Right atrium auricular region (tissue), 2 donors: ENCODE results near the gene NOS1AP. TPM values are rescaled to one million over a fixed set of nuclear protein-coding genes. Genes with fewer than 3 reads are reported as not detected.

ENCODE experiments used
- DNase-seq: peaks from one replicate; pipeline ENCODE4 v3.0.0-alpha.2; 2019; ENCODE audit warnings: low spot score
- H3K27ac ChIP-seq, 2 donors: fragments of 200-600 bp; sonication (generic); 1 replicate in 1 of 2; 2 replicates in 1 of 2; pipeline ENCODE4 v1.5.1; 2016 to 2019
- H3K27me3 ChIP-seq, 2 donors: fragments of 200-600 bp; sonication (generic); one replicate each; pipeline versions ENCODE4 v1.5.1 to v1.6.0; 2017 to 2019
- H3K36me3 ChIP-seq: fragments of 200-600 bp; sonication (generic); one replicate; pipeline ENCODE4 v1.5.1; 2016
- H3K4me1 ChIP-seq, 2 donors: fragments of 200-600 bp; sonication (generic); one replicate each; pipeline versions ENCODE4 v1.5.1 to v1.6.0; 2017 to 2019
- H3K4me3 ChIP-seq, 2 donors: fragments of 200-600 bp; sonication (generic); 1 replicate in 1 of 2; 2 replicates in 1 of 2; pipeline ENCODE4 v1.5.1; 2017 to 2019; ENCODE audit warnings: mild to moderate bottlenecking in 1 of 2, moderate library complexity in 1 of 2
- H3K9me3 ChIP-seq, 2 donors: fragments of 200-600 bp; sonication (generic); one replicate each; pipeline ENCODE4 v1.5.1; 2019
- total RNA-seq, 2 donors: library from RNA; depleted of rRNA; stranded (reverse); fragments of >200 nt; gene quantifications; one replicate each; pipeline ENCODE4 v1.1.0, GENCODE V29; 2016
- TF ChIP-seq, protein P1 (sequence below), 2 donors: fragments of 200-600 bp; sonication (generic); IDR thresholded peaks; one replicate each; pipeline ENCODE4 v1.5.1; 2019; ENCODE audit warnings: antibody characterized with exemption in 2 of 2

NOS1AP gene
- total RNA-seq, 2 donors from 2014 or later = 2.2 to 2.4 TPM

DNA sequence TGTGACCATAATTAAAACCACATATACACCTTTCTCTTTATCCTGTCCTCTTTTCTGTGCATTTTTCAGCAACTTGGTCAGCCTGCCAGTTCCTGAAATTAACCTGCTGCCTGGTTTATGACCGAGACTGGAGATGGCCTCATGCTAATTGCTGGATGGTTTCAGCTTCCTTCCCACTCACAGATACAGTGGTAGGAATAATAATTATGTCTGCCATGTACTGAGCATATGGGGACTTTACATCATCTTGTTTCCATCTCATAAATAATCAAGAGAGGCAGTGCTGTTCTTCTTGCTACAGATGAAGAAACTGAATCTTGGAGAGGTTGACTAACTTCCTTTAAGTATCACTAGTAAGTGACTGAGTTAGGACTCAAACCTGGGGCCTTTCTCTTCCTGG is 148.2 kb downstream of the NOS1AP start:
- H3K27ac ChIP-seq = no peak overlapping the region
- no peak overlapping the region for H3K4me3 ChIP-seq
- H3K36me3 ChIP-seq = no peaks in the 10 kb centered on the region
- H3K27me3 ChIP-seq = no peaks in the 10 kb centered on the region
- peaks cover 0 to 40% of the 10 kb centered on the region in 2 donors for H3K4me1 ChIP-seq
- no peaks in the 10 kb centered on the region for H3K9me3 ChIP-seq
- DNase-seq = no peak
- TF ChIP-seq, protein P1, sequence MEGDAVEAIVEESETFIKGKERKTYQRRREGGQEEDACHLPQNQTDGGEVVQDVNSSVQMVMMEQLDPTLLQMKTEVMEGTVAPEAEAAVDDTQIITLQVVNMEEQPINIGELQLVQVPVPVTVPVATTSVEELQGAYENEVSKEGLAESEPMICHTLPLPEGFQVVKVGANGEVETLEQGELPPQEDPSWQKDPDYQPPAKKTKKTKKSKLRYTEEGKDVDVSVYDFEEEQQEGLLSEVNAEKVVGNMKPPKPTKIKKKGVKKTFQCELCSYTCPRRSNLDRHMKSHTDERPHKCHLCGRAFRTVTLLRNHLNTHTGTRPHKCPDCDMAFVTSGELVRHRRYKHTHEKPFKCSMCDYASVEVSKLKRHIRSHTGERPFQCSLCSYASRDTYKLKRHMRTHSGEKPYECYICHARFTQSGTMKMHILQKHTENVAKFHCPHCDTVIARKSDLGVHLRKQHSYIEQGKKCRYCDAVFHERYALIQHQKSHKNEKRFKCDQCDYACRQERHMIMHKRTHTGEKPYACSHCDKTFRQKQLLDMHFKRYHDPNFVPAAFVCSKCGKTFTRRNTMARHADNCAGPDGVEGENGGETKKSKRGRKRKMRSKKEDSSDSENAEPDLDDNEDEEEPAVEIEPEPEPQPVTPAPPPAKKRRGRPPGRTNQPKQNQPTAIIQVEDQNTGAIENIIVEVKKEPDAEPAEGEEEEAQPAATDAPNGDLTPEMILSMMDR (IDR thresholded peaks at IDR 0.05) = no peak

- no peaks in the 10 kb centered on the region for H3K36me3 ChIP-seq
- peaks cover 0 to 32% of the 10 kb centered on the region in 2 donors for H3K4me1 ChIP-seq
- no peak overlapping the region for H3K27ac ChIP-seq
- TF ChIP-seq, protein P1 (IDR thresholded peaks at IDR 0.05) = no peak
- H3K4me3 ChIP-seq = no peak overlapping the region
- H3K27me3 ChIP-seq = no peaks in the 10 kb centered on the region
- H3K9me3 ChIP-seq = no peaks in the 10 kb centered on the region
- DNase-seq = no peak
These were observed 149.1 kb downstream of the NOS1AP start for GRCh38 chr1:162218546-162218945.

- H3K9me3 ChIP-seq = no peaks in the 10 kb centered on the region
- H3K4me3 ChIP-seq = no peak overlapping the region
- no peak overlapping the region for H3K27ac ChIP-seq
- TF ChIP-seq, protein P1 (IDR thresholded peaks at IDR 0.05) = no peak
- DNase-seq = no peak
- no peaks in the 10 kb centered on the region for H3K27me3 ChIP-seq
- no peaks in the 10 kb centered on the region for H3K36me3 ChIP-seq
- peaks cover 0 to 28% of the 10 kb centered on the region in 2 donors for H3K4me1 ChIP-seq
These were observed 149.5 kb downstream of the NOS1AP start for GRCh38 chr1:162218975-162219374.

- Histone ChIP-seq H3K36me3 (no peaks in the 10 kb centered on the region), H3K9me3 (no peaks in the 10 kb centered on the region), H3K27me3 (no peaks in the 10 kb centered on the region), H3K4me3 (no peak overlapping the region), H3K27ac (no peak overlapping the region), H3K4me1 (peaks cover 0 to 25% of the 10 kb centered on the region in 2 donors)
- DNase-seq = no peak
- TF ChIP-seq, protein P1 (IDR thresholded peaks at IDR 0.05) = no peak
These were observed 150.0 kb downstream of the NOS1AP start for GRCh38 chr1:162219461-162219860.

- TF ChIP-seq, protein P1 (IDR thresholded peaks at IDR 0.05) = no peak
These were observed 150.6 kb downstream of the NOS1AP start for GRCh38 chr1:162220009-162220539.

DNA sequence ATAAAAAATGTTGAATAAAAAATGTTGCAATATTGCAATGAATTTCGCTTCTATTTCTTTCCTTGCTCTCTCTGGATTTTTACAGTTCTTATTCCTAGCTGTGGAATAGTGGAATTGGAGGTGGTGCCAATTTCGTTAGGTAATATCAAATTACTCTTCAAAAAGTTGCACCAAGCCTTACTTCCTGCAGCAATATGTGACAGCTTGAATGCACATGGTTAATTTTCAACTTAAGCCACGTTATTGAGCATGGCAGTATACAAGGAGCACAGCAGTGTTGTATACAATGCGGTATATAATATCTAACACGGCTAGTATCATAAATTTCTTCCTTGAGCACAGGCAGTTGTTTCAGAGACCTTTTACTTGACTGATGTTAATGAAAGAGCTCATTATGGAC is 152.5 kb downstream of the NOS1AP start:
- no peak for DNase-seq
- H3K9me3 ChIP-seq = no peaks in the 10 kb centered on the region
- peaks cover 0 to 19% of the 10 kb centered on the region in 2 donors for H3K4me1 ChIP-seq
- TF ChIP-seq, protein P1 (IDR thresholded peaks at IDR 0.05) = no peak
- no peaks in the 10 kb centered on the region for H3K27me3 ChIP-seq
- H3K36me3 ChIP-seq = no peaks in the 10 kb centered on the region
- H3K27ac ChIP-seq = no peak overlapping the region
- no peak overlapping the region for H3K4me3 ChIP-seq

More at GRCh38 chr1:162220009-162220539, 150.6 kb downstream of the NOS1AP start:
- Histone ChIP-seq H3K36me3 (no peaks in the 10 kb centered on the region), H3K4me3 (no peak overlapping the region), H3K9me3 (no peaks in the 10 kb centered on the region), H3K27me3 (no peaks in the 10 kb centered on the region), H3K27ac (no peak overlapping the region), H3K4me1 (peaks cover 0 to 25% of the 10 kb centered on the region in 2 donors)
- DNase-seq = no peak
